ENCODE results near the gene RGS9.

DNA sequence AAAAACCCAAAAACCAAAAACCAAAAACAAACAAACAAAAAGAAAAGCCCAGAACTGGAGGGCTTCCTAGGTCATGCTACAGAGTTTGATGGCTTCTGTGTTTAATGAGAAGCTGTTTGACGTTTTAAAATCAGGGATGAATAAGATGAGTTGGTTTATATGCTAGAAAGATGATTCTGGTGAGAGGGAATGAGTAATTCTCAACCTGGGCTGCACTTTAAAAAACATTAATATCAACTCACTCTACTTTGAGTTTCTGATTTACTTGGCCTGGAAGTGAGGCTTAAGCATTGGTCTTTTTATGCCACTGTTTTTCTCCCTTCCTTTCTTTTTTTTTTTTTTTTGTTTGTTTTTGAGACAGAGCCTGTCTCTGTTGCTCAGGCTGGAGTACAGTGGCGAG is 5.1 kb downstream of the RGS9 start:
- TF ChIP-seq, protein P1, sequence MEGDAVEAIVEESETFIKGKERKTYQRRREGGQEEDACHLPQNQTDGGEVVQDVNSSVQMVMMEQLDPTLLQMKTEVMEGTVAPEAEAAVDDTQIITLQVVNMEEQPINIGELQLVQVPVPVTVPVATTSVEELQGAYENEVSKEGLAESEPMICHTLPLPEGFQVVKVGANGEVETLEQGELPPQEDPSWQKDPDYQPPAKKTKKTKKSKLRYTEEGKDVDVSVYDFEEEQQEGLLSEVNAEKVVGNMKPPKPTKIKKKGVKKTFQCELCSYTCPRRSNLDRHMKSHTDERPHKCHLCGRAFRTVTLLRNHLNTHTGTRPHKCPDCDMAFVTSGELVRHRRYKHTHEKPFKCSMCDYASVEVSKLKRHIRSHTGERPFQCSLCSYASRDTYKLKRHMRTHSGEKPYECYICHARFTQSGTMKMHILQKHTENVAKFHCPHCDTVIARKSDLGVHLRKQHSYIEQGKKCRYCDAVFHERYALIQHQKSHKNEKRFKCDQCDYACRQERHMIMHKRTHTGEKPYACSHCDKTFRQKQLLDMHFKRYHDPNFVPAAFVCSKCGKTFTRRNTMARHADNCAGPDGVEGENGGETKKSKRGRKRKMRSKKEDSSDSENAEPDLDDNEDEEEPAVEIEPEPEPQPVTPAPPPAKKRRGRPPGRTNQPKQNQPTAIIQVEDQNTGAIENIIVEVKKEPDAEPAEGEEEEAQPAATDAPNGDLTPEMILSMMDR (conservative IDR thresholded peaks at IDR 0.05; ENCODE audit: low read depth, low read length) = no peak
- TF ChIP-seq EZH2 (IDR thresholded peaks at IDR 0.05; ENCODE audit: borderline replicate concordance, low read depth, low read length, poor library complexity, severe bottlenecking) = no peak
